ENCODE data around the gene PGBD2. TPM values are rescaled to one million over a fixed set of nuclear protein-coding genes. Genes with fewer than 3 reads are reported as not detected.

PGBD2 gene
- total and polyA plus RNA-seq, 2 of the 8 experiments (the other 6 are each of a cell fraction or from before 2014, with no cell fraction given), result 4.5 to 7.7 TPM

GRCh38 chr1:248900637-248901036 is 5.4 kb upstream of the PGBD2 start:
- no peaks in the 10 kb centered on the region for H4K20me1 ChIP-seq (replicated peaks in 1 of 2; ENCODE audit: control insufficient read depth in 1 of 2, insufficient read depth in 2 of 2, low read length in 2 of 2)
- H2BK120ac ChIP-seq (replicated peaks; ENCODE audit: low read depth, low read length), result no peak overlapping the region
- no peaks in the 10 kb centered on the region for H3K9me3 ChIP-seq (ENCODE audit: insufficient read depth in 2 of 2, low read depth in 1 of 2, low read length in 1 of 2)
- H3K4me3 ChIP-seq (ENCODE audit: extremely low read depth in 1 of 4, insufficient read depth in 2 of 4, low read depth in 3 of 4, low read length in 4 of 4), result no peak overlapping the region
- CTCF ChIA-PET (ENCODE audit: partially characterized antibody), result interaction anchor here (1.4 kb wide), 1 partner anchor 14 kb away, joined by 3 read pairs; no protein-coding TSS in a partner anchor
- no peak overlapping the region for H3K4me2 ChIP-seq (ENCODE audit: insufficient read depth in 1 of 2, low read depth in 2 of 2, low read length in 2 of 2)
- POLR2A ChIA-PET (ENCODE audit: partially characterized antibody), result interaction anchor here (1.1 kb wide), 1 partner anchor 75 kb away, joined by 4 read pairs; the partner anchor contains the start of gene SH3BP5L
- no peak overlapping the region for H2BK15ac ChIP-seq (ENCODE audit: low read length)
- H2AK5ac ChIP-seq (ENCODE audit: low read depth, low read length), result no peak overlapping the region
- H4K8ac ChIP-seq (ENCODE audit: extremely low read depth, insufficient read depth, low read length), result no peak overlapping the region
- H3K56ac ChIP-seq (replicated peaks; ENCODE audit: insufficient read length, low read depth, low read length), result no peak overlapping the region
- no peak overlapping the region for H3K23ac ChIP-seq (ENCODE audit: insufficient read length)
- peaks cover 1 to 18% (median 9%) of the 10 kb centered on the region in 4 experiments; a peak in 4 of 7 replicates for H3K4me1 ChIP-seq (replicated peaks in 1 of 4; ENCODE audit: control insufficient read depth in 3 of 4, insufficient read depth in 4 of 4, low read length in 3 of 4)
- H3K27ac ChIP-seq (ENCODE audit: low read depth, low read length), result no peak overlapping the region
- no peak overlapping the region for H4K91ac ChIP-seq (replicated peaks; ENCODE audit: insufficient read length, low read length)
- no peak overlapping the region for H3K18ac ChIP-seq (ENCODE audit: extremely low read depth, low read length)
- 88% methylated on average over 1 of the region's 1 CpG; no CpG with 5 or more reads in 1 of the 2 experiments for WGBS, 2 experiments (ENCODE audit: extremely low coverage in 1 of 2, insufficient coverage in 1 of 2, insufficient read length in 1 of 2, insufficient replicate concordance in 2 of 2, low coverage in 1 of 2, low lambda C conversion rate in 2 of 2, missing lambda C conversion rate in 1 of 2)
- H3K4ac ChIP-seq (replicated peaks; ENCODE audit: insufficient read length, low read depth, low read length), result no peak overlapping the region
- TF ChIP-seq POU5F1 (IDR thresholded peaks at IDR 0.05; ENCODE audit: low read depth, low read length) (no peak), JUN (IDR thresholded peaks at IDR 0.05; ENCODE audit: low read depth, low read length) (no peak), CEBPB (IDR thresholded peaks at IDR 0.05; ENCODE audit: low read depth, low read length) (no peak), EP300 (IDR thresholded peaks at IDR 0.05; ENCODE audit: borderline replicate concordance in 1 of 2, low read depth in 2 of 2, low read length in 2 of 2) (no peak), SP4 (IDR thresholded peaks at IDR 0.05; ENCODE audit: low read length) (no peak), CHD1 (IDR thresholded peaks at IDR 0.05; ENCODE audit: low read depth, low read length) (no peak), BACH1 (IDR thresholded peaks at IDR 0.05; ENCODE audit: low read length) (no peak), SIN3A (conservative IDR thresholded peaks at IDR 0.05 in 1 of 2, IDR thresholded peaks at IDR 0.05 in 1 of 2; ENCODE audit: low read depth in 1 of 2, low read length in 2 of 2) (no peak), CBX8 (IDR thresholded peaks at IDR 0.05; ENCODE audit: borderline replicate concordance, low read depth, low read length) (no peak), ZNF274 (IDR thresholded peaks at IDR 0.05; ENCODE audit: borderline replicate concordance, extremely low read depth, low read length) (no peak), YY1 (IDR thresholded peaks at IDR 0.05; ENCODE audit: low read depth, low read length) (no peak), CTBP2 (IDR thresholded peaks at IDR 0.05; ENCODE audit: borderline replicate concordance, insufficient read depth, insufficient read length, low read length) (no peak), SIRT6 (IDR thresholded peaks at IDR 0.05; ENCODE audit: low read length) (no peak)
- TF ChIP-seq, protein P1, sequence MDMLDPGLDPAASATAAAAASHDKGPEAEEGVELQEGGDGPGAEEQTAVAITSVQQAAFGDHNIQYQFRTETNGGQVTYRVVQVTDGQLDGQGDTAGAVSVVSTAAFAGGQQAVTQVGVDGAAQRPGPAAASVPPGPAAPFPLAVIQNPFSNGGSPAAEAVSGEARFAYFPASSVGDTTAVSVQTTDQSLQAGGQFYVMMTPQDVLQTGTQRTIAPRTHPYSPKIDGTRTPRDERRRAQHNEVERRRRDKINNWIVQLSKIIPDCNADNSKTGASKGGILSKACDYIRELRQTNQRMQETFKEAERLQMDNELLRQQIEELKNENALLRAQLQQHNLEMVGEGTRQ (IDR thresholded peaks at IDR 0.05; ENCODE audit: low read length), result no peak
- no peak overlapping the region for H2BK5ac ChIP-seq (ENCODE audit: low read depth, low read length)
- DNase-seq (ENCODE audit: low read depth in 1 of 2, low spot score in 2 of 2) (no peak), FAIRE-seq (no peak)
- H3K27me3 ChIP-seq (replicated peaks in 1 of 4; ENCODE audit: control insufficient read depth in 3 of 4, extremely low read depth in 1 of 4, insufficient read depth in 3 of 4, low read length in 3 of 4), result no peaks in the 10 kb centered on the region; a peak in 1 of 7 replicates
- no peak overlapping the region for H2AFZ ChIP-seq (ENCODE audit: low read length)
- no peak overlapping the region for H3K14ac ChIP-seq (ENCODE audit: insufficient read length)
- H3K23me2 ChIP-seq (ENCODE audit: low read depth, low read length), result peaks cover 4% of the 10 kb centered on the region; the same call in 1 of the 2 replicates
- H2BK20ac ChIP-seq (ENCODE audit: low read length), result no peak overlapping the region
- H3K36me3 ChIP-seq (ENCODE audit: control insufficient read depth in 2 of 4, insufficient read depth in 4 of 4, low read length in 3 of 4), result no peaks in the 10 kb centered on the region
- H3K9ac ChIP-seq (replicated peaks in 1 of 4; ENCODE audit: extremely low read depth in 1 of 4, low read depth in 3 of 4, low read length in 3 of 4), result no peak overlapping the region
- no peak overlapping the region for H2BK12ac ChIP-seq (ENCODE audit: low read depth, low read length)
- H4K5ac ChIP-seq (ENCODE audit: insufficient read length, low read depth, low read length), result no peak overlapping the region
- no peaks in the 10 kb centered on the region for H3K79me1 ChIP-seq (ENCODE audit: low read depth, low read length)
- H3K79me2 ChIP-seq (ENCODE audit: control insufficient read depth in 1 of 2, insufficient read depth in 2 of 2, low read length in 2 of 2), result no peaks in the 10 kb centered on the region
